MCF 10A (cell line): ENCODE results near the gene USHBP1. TPM values are rescaled to one million over a fixed set of nuclear protein-coding genes. Genes with fewer than 3 reads are reported as not detected.

ENCODE experiments used
- BruUV-seq: library from RNA; stranded (reverse); fragments of 400-500 nt; replicated peaks from 2 replicates; lab custom pipeline; 2021; lab: Mats Ljungman, UMichigan
- CTCF ChIA-PET: fragments of 300-600 bp; sonication (Branson Sonifier 250); formaldehyde crosslinking; extraction: SDS; loops from one replicate; lab custom pipeline; 2021; ENCODE audit warnings: antibody characterized with exemption, inconsistent platforms; lab: Yijun Ruan, JAX
- POLR2A ChIA-PET: fragments of 300-600, 350-650 bp; sonication (Branson Sonifier 250); formaldehyde crosslinking; extraction: SDS; loops from one replicate; lab custom pipeline; 2020; ENCODE audit warnings: antibody characterized with exemption, inconsistent platforms; lab: Yijun Ruan, JAX
- DNase-seq: peaks from one replicate; pipeline ENCODE4 v3.0.0-alpha.2; 2018; ENCODE audit not compliant: unreplicated experiment
- H3K27ac Mint-ChIP-seq: one replicate; pipeline ENCODE4 v1.8.0; 2022; ENCODE audit warnings: mild to moderate bottlenecking, low read depth, mixed read lengths; ENCODE audit not compliant: unreplicated experiment
- H3K27me3 Mint-ChIP-seq: one replicate; pipeline ENCODE4 v1.8.0; 2022; ENCODE audit warnings: mixed read lengths; ENCODE audit not compliant: insufficient read depth, unreplicated experiment
- H3K36me3 Mint-ChIP-seq: one replicate; pipeline ENCODE4 v1.8.0; 2022; ENCODE audit warnings: mild to moderate bottlenecking, moderate library complexity, mixed read lengths; ENCODE audit not compliant: insufficient read depth, unreplicated experiment
- H3K4me1 Mint-ChIP-seq: one replicate; pipeline ENCODE4 v1.8.0; 2022; ENCODE audit warnings: mixed read lengths; ENCODE audit not compliant: insufficient read depth, unreplicated experiment
- H3K4me3 Mint-ChIP-seq: one replicate; pipeline ENCODE4 v1.8.0; 2022; ENCODE audit warnings: mild to moderate bottlenecking, moderate library complexity, mixed read lengths; ENCODE audit not compliant: unreplicated experiment
- H3K9me3 Mint-ChIP-seq: one replicate; pipeline ENCODE4 v1.8.0; 2022; ENCODE audit warnings: mixed read lengths; ENCODE audit not compliant: unreplicated experiment
- intact Hi-C: fragments of 100-400 bp; cut with micrococcal nuclease; formaldehyde crosslinking; loops from 2 replicates; pipeline ENCODE4 v1.14.1; 2022
- total RNA-seq: library from RNA; stranded (reverse); gene quantifications from 2 replicates; pipeline ENCODE4 v1.2.3, GENCODE V29; 2022
- TF ChIP-seq, protein P1 (sequence below): fragments of 200-600 bp; IDR thresholded peaks from one replicate; pipeline ENCODE4 v1.8.0; 2022; ENCODE audit warnings: antibody characterized with exemption, mild to moderate bottlenecking; ENCODE audit not compliant: unreplicated experiment

Gene USHBP1
- total RNA-seq, 1 experiment from 2014 or later: not detected

DNA sequence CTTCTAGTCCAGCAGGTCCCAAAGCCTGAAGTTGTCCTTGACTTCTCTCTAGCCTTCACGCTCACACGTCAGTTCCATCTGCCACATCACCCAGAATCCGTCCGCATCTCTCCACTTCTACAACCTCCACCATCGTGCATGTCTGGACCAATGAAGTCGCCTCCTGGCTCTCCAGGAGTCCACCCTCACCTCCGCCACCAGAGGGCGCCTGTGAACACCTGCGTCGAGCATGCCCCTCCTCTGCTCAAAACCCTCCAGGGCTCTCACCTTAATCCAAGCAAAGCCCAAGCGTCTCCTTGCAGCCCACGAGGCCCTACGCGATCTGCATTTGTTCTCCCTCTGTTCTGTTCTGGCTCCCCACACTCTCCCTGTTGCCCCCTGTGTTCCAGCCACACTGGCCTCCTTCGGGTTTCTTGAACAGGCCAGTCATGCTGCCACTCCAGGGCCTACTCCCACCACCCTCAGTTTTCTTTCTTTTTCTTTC is 3.7 kb downstream of the USHBP1 start:
- H3K4me3 Mint-ChIP-seq: no peak overlapping the region
- no TSS peak for BruUV-seq
- H3K27me3 Mint-ChIP-seq: no peaks in the 10 kb centered on the region
- intact Hi-C loops: no loop called here
- ChIA-PET CTCF (interaction anchor here (0.6 to 5.7 kb wide), 15 partner anchors 11 to 931 kb away, joined by 3 to 56 read pairs (median 3); partner anchors contain the start of gene ANKLE1), POLR2A (interaction anchor here (0.7 to 1.6 kb wide), 5 partner anchors 11 to 184 kb away, joined by 3 to 5 read pairs (median 3); partner anchors contain the start of gene ABHD8)
- no peak overlapping the region for H3K27ac Mint-ChIP-seq
- TF ChIP-seq, protein P1, sequence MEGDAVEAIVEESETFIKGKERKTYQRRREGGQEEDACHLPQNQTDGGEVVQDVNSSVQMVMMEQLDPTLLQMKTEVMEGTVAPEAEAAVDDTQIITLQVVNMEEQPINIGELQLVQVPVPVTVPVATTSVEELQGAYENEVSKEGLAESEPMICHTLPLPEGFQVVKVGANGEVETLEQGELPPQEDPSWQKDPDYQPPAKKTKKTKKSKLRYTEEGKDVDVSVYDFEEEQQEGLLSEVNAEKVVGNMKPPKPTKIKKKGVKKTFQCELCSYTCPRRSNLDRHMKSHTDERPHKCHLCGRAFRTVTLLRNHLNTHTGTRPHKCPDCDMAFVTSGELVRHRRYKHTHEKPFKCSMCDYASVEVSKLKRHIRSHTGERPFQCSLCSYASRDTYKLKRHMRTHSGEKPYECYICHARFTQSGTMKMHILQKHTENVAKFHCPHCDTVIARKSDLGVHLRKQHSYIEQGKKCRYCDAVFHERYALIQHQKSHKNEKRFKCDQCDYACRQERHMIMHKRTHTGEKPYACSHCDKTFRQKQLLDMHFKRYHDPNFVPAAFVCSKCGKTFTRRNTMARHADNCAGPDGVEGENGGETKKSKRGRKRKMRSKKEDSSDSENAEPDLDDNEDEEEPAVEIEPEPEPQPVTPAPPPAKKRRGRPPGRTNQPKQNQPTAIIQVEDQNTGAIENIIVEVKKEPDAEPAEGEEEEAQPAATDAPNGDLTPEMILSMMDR: peak; percentile 91
- H3K9me3 Mint-ChIP-seq: no peaks in the 10 kb centered on the region
- peaks cover 6% of the 10 kb centered on the region for H3K4me1 Mint-ChIP-seq
- no peaks in the 10 kb centered on the region for H3K36me3 Mint-ChIP-seq
- peak; percentile 93 for DNase-seq

DNA sequence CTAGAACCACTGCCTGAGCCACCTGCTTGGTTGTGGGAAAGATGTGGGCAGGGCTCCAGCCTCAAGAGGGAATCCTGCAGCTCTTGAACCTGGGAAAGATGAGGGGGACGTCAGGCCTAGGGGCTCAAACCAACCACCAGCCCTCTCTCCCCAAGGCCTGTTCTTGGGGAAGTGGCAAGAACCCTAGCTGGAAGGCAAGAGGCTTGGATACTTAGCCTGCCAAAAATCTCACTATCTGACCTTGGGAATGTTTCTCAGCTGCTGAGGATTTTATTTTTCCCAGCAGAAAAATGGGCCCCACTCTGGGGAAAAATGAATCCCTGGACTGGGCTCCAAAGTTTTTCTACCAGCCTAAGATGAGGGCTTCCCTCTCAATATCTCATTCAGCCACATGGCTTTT is 4.6 kb downstream of the USHBP1 start:
- TF ChIP-seq, protein P1: no peak
- no peak overlapping the region for H3K4me3 Mint-ChIP-seq
- CTCF ChIA-PET: interaction anchor here (0.6 to 5.7 kb wide), 15 partner anchors 10 to 930 kb away, joined by 3 to 56 read pairs (median 3); partner anchors contain the start of gene ANKLE1
- H3K36me3 Mint-ChIP-seq: peaks cover 1% of the 10 kb centered on the region
- peaks cover 12% of the 10 kb centered on the region for H3K4me1 Mint-ChIP-seq
- DNase-seq: no peak
- POLR2A ChIA-PET: interaction anchor here (0.6 to 1.6 kb wide), 6 partner anchors 11 to 673 kb away, joined by 3 to 5 read pairs (median 3); partner anchors contain the start of genes ABHD8 and CCDC124
- intact Hi-C loops: no loop called here
- no peaks in the 10 kb centered on the region for H3K27me3 Mint-ChIP-seq
- H3K9me3 Mint-ChIP-seq: no peaks in the 10 kb centered on the region
- BruUV-seq: no TSS peak
- no peak overlapping the region for H3K27ac Mint-ChIP-seq

DNA sequence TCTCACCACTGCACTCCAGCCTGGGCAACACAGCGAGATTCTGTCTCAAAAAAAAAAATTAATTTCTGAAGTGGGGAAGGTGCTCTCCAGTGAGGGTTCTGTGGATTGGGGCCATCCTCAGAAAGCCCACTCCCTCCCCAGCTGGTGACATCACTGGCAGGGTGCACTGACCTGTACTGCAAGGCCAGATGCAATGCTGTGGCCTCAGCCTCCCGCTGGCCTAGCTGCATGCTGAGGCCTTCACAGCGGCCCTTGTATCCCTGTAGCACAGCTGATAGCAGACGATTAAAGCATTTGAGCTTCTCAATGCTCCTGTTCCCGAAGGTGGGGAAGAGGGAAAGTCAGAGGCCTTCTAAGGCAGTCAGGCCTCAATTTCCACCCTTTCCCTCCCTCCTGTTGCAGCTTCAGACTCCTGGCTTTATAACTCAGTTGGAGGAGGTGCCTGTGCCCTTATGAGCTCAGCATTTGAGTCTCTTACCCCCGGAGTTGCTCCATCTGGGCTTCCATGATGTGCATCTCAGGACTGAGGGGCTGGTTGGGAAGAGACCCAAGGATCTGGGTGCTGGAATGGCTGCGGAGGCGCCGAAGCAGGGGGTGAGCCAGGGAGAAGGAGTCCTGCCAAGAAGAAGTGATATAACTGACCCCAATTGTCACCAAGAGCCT is 5.3 kb downstream of the USHBP1 start:
- Mint-ChIP-seq H3K9me3 (no peaks in the 10 kb centered on the region), H3K4me3 (no peak overlapping the region), H3K27ac (no peak overlapping the region), H3K36me3 (peaks cover 8% of the 10 kb centered on the region), H3K27me3 (no peaks in the 10 kb centered on the region), H3K4me1 (peaks cover 17% of the 10 kb centered on the region)
- ChIA-PET CTCF (interaction anchor here (0.6 to 5.7 kb wide), 6 partner anchors 9 to 195 kb away, joined by 3 to 56 read pairs (median 6); partner anchors contain the start of gene ANKLE1), POLR2A (interaction anchor here (0.6 to 1.6 kb wide), 6 partner anchors 10 to 673 kb away, joined by 3 to 5 read pairs (median 4); partner anchors contain the start of gene CCDC124)
- no peak for DNase-seq
- intact Hi-C loops: no loop called here
- BruUV-seq: no TSS peak
- TF ChIP-seq, protein P1: no peak

DNA sequence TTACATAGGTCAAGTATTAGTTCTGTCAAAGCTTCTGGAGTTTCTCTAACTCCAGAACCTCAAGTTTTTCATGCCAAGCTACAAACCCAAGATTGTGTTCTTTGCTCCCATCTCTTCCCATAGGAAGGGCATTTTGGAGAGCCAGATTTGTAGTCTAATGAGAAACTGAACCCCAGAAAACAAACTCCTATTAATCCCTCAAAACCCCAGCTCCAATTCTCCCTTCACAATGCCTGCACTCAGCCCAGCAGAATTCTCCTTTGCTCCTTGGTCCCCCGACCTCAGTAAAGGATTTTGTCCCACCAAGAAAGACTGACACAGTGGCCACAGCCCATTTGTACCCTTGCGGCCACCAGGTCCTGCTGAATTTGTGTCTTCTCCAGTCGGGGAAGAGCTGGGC is 8.4 kb downstream of the USHBP1 start:
- Mint-ChIP-seq H3K36me3 (peaks cover 8% of the 10 kb centered on the region), H3K9me3 (no peaks in the 10 kb centered on the region), H3K27me3 (no peaks in the 10 kb centered on the region), H3K4me3 (no peak overlapping the region), H3K4me1 (peaks cover 17% of the 10 kb centered on the region), H3K27ac (no peak overlapping the region)
- TF ChIP-seq, protein P1: no peak
- DNase-seq: no peak
- ChIA-PET CTCF (interaction anchor here (0.5 to 1.5 kb wide), 4 partner anchors 23 to 332 kb away, joined by 3 to 4 read pairs (median 3); no protein-coding TSS in a partner anchor), POLR2A (interaction anchor here (1.0 to 1.7 kb wide), 3 partner anchors 11 to 148 kb away, joined by 3 to 16 read pairs (median 7); partner anchors contain the start of gene BABAM1)
- intact Hi-C loops: no loop called here
- BruUV-seq: no TSS peak
